Ovary (tissue), 3 donors: ENCODE measurements around the gene DPP4.

Source experiments
- CTCF ChIP-seq, 3 donors: fragments of 450-650 bp in 2 of 3; fragments of 200-600 bp in 1 of 3; IDR thresholded peaks; one replicate each; pipeline versions ENCODE4 v1.5.1 to v1.8.0; 2016 to 2022; ENCODE audit warnings: antibody characterized with exemption in 3 of 3, mild to moderate bottlenecking in 1 of 3
- EP300 ChIP-seq: sonication (generic); formaldehyde crosslinking; IDR thresholded peaks from one replicate; pipeline ENCODE4 v1.6.1; 2017; ENCODE audit warnings: antibody characterized with exemption
- POLR2A ChIP-seq: fragments of 450-650 bp; IDR thresholded peaks from one replicate; pipeline ENCODE4 v1.6.1; 2017; ENCODE audit warnings: antibody characterized with exemption, mild to moderate bottlenecking, moderate library complexity
- donor health status: DM: no; HTN: no; CAD: no.

GRCh38 chr2:162091325-162092007, 17.5 kb upstream of the DPP4 start:
- TF ChIP-seq POLR2A (no peak), CTCF (IDR thresholded peaks at IDR 0.05) (no peak), EP300 (no peak)
